Neural cell (in vitro differentiated cells): ENCODE data around the gene LINC00237.

Source experiments
- CTCF ChIP-seq: fragments of 450-650 bp; IDR thresholded peaks from 2 replicates; pipeline ENCODE4 v1.5.1; 2014; ENCODE audit warnings: antibody characterized with exemption, mild to moderate bottlenecking, moderate library complexity; ENCODE audit not compliant: poor library complexity, severe bottlenecking
- EZH2 ChIP-seq: fragments of 200-600, 300-800 bp; shearing (Covaris generic), sonication (generic); IDR thresholded peaks from 2 replicates; pipeline ENCODE4 v1.6.1; 2014; ENCODE audit warnings: antibody characterized with exemption, low read length, borderline replicate concordance, mild to moderate bottlenecking; ENCODE audit not compliant: insufficient read depth, poor library complexity, severe bottlenecking
- MXI1 ChIP-seq: fragments of 450-650 bp; conservative IDR thresholded peaks from 2 replicates; pipeline ENCODE4 v1.6.1; 2014; ENCODE audit warnings: antibody characterized with exemption, mild to moderate bottlenecking; ENCODE audit not compliant: poor library complexity, severe bottlenecking
- RAD21 ChIP-seq: fragments of 450-650 bp; conservative IDR thresholded peaks from 2 replicates; pipeline ENCODE4 v1.6.1; 2014; ENCODE audit warnings: antibody characterized with exemption, mild to moderate bottlenecking, moderate library complexity
- TAF1 ChIP-seq: IDR thresholded peaks from 2 replicates; pipeline ENCODE4 v1.6.1; 2012; ENCODE audit warnings: low read depth

- no peak for TF ChIP-seq EZH2
- TF ChIP-seq CTCF = no peak
- no peak for TF ChIP-seq TAF1
- no peak for TF ChIP-seq MXI1
- TF ChIP-seq RAD21 = no peak
Measured at GRCh38 chr20:21134883-21135493, 28.8 kb upstream of the LINC00237 start.
